RPMI7951 (cell line): Measurements from ENCODE around the gene PDCD1. TPM values are rescaled to one million over a fixed set of nuclear protein-coding genes. Genes with fewer than 3 reads are reported as not detected.
A peak's percentile ranks its signal among the peaks of the same experiment; 100 is the strongest.

ENCODE experiments used
- DNase-seq: peaks from one replicate; pipeline ENCODE4 v3.0.0-alpha.2; 2012; ENCODE audit warnings: low read depth
- total RNA-seq: library from RNA; depleted of rRNA; stranded (reverse); fragments of >200 nt; shearing (Covaris generic); gene quantifications from 2 replicates; pipeline ENCODE4 v1.2.3, GENCODE V29; 2014

PDCD1 gene
- total RNA-seq, 1 experiment from 2014 or later = not detected

DNA sequence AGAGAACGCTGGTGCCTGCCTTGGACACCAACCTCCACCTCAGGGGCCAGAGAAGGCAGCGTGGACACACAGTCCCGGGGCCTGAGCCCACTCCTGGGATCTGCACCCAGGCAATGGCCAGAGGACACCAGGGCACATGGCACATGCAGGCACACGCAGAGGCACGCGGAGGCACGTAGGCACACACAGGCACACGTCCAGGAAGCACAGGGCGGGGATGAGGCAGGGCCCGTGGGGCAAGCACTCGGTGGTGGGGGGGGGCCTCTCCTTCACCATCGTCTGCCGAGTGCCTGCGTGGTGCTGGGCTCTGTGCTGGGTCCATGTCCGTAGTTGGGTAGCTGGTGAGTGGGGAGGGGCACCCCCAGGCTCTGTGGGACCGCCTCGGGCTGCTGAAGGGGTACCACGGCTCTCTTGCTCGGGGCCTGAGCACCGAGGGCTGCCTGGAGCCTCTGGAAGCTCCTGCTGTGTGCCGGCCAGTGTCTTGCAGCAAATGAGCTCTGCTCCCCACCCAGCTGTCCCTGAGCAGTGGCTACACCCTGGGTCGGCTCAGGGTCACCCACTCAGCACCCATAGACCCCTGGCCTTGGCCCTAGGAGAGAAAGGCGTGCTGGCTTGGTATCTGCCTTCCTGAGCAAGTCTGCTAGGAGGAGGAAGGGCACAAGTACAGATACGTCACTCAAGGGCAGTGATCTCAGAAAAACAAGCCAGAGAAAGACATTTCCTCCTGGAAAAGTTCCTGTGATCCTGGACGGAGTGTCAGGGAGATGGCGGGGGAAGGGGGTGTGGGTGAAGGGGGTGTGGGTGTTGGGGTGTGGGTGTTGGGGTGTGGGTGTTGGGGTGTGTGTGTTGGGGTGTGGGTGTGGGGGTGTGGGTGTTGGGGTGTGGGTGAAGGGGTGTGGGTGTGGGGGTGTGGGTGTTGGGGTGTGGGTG, 37.3 kb upstream of the PDCD1 start:
- DNase-seq = no peak

DNA sequence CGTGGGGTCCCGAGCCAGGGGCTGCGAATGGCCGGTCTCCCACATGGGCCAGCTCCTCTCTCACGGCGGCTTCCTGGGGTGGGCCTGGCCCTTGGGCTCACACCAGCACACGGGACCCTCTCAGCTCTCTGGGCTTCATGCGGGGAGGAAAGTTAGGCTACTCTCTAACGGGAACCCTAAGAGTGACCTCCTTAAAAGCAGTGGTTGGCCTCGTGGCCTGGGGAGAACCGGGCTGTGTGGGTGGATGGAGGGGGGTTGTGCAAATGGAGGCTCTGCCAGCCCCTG, 36.7 kb upstream of the PDCD1 start:
- no peak for DNase-seq

DNA sequence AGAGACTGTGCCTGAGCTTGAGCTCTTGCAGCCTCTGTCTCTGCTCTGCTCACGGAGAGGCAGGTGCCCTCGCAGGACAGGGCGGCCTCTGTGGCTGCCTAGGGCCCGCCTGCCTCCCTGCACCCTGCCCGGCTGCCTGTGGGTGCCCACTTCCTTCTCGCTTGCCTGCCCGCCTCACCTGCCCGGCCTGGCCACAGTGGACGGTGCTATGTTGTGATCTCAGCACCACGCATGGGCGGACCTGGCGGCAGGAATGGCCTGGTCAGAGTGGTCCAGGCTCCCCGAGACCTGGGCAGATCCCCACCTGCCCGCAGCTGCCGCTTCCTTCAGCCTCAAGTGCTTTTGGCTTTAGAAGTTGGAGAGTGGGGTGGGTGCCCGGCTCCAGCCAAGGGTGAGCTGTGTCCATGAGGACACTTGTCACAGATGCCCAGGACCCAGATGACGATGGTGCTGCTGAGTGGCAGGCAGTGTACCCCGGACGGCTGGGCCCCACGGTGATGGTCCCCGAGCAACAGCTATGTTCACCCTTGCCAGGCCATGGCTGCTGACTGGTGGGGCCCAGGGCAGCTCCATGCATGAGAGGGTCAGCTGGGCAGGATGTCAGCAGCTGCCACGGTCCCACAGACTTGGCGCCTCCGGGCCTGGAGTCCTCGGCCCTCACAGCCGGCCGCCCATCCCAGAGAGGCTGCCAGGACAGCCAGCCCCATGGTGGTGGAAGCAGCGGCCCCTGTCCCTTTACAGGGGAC, 36.2 kb upstream of the PDCD1 start:
- no peak for DNase-seq

DNA sequence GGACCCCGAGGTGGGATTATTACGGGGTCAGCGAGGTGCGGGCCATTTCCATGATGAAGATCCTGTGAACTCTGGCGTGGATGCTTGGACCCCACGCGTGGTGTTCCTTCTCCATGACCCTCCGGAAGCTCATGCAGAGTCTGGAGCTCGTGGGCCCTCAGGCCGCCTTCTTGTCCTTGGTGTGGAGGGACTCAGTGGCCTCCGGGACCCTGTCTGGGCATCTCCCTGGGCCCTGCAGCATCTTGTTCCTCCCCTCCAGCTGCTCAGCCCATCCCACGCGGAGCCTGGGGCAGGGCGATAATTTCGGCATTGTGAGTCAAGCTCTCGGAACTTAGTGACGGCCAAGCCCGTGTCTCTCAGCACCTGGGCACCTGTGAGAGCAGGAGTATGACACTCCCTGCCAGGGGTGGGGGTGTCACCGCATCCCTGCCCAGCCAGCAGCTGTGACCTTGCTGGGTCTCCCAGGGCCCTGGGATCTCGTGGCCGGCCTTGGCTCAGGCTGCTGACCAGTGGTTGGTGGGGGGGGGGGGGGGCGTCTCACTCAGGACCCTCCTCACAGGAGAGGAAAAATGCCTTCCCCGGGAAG, 35.5 kb upstream of the PDCD1 start:
- DNase-seq = no peak

DNA sequence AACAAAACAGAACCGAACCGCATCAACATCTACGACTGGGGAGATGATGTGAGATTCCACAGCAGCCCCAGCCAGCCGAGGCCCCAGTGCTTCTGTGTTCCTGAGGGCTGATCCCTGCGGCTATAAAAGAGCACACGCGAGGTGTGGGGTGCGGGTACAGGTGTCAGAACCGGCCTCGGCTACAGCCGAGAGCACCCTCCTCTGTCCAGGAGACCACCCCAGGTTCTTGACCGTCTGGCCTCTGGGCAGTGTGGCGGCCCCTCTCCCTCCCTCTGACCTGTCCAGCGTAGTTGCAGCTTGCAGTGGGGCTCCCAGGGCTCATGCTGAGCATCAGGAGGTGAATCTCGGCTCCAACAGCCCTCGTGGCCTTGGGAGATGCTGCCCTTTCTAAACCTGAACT, 34.6 kb upstream of the PDCD1 start:
- DNase-seq = no peak

DNA sequence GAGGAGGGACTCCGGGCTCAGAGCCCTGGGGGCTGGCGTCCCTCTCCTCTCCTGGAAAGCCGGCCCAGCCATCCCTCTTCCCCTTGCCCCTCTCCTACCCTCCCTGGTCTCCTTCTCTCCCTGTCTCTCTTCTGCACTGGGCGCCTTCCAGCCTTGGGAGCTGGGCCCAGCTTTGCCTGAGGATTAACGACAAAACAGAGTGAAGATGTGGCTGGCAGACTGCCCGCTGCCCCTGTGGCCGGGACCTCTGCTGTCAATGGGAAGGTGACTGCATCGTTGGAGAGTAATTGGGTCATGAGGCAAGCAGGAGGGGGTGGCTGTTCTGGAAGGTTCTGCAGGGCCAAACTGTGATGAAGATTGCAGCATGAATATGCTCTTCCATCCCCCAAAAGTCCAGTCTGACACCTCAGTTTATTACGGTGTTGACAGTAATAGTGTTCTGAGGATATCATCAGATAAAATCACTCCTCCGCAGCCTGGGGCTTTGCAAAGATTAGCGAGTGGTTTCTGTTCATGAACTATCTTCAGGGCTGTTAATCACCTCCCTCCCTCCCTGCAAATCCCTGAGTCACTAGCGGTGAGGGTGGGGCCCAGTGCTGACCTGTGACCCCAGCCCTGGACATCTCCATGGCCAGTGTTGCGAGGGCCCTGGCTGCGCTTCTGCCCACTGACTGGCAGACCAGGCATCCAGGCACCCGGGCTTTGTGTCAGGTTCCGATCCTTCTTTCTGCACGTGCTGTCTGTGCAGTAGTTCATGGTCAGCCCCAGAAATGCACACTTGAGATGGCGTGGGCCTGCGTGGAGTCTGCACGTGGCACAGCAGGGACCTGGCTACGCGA, 33.8 kb upstream of the PDCD1 start:
- DNase-seq = no peak

DNA sequence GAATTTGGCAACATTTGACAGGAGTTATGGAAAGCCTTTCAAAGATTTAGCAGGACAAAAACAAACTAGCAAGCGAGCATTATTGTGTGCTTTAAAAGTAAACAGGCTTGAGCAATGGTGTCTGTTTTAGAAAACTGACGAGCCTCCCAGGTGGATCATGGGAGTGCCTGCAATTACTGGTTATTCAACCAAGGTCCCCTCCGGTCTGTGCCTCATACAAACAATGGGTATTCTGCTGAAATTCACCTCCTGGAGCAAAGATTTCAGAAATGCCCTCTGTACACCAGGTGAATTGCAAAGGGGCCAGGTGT, 33.2 kb upstream of the PDCD1 start:
- DNase-seq = no peak

DNA sequence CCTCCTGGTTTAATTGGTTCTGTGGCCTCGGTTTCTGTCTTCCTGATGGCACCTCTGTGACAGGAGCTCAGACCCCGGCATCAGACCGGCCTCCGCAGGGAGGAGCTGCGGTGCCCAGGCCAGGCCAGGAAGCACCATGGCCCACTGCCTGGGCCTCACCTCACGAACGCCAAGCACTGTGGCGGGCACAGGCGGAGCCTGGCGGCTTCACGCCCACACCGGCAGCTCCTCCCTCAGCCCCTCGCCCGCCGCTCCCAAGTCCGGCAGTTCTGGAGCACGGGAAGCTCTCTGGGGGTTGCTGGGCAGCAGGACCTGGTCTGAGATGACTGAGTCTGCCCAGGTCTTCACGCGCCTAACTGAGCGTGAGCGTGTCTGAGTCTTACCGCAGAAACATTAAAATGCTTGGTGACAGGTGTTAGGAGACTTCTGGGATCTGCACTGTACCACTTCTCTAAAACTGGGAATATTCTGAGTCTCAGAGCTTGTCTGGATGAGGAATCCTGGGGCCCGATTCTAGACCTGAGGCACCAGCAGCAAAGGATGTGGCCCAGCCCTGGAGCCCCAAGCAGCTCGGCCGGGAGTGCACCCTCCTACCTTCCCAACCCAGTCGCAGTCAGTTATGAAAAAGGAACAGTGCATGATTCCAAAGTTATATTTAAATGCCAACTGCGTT, 32.8 kb upstream of the PDCD1 start:
- DNase-seq = no peak

DNA sequence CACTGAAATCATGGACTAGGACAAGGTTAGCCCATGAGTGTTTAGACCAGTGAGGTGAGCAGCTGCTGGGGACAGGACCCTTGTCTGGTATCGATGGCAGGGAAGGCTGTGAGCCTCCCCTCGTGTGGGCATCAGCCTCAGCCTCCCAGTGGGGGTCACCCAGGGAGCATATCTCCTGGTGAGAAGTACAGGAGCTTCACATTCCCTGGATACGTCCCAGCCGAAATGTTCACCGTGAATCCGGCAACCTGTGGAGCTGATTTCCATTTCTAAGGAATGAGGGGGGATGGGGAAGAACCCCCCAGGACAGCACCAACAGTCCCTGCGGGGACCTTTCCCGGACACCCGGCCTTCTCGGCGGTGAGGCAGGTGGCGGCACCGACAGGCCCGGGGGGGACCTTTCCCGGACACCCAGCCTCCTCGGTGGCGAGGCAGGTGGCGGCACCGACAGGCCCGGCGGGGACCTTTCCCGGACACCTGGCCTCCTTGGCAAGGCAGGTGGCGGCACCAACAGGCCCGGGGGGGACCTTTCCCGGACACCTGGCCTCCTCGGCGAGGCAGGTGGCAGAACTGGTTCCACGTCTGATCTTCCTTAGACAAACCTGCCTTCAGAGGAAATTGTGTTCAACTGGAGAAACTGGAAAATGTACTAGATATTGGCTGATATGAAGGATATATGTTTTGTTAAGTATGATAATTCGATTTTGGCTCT, 32.0 kb upstream of the PDCD1 start:
- DNase-seq = no peak

DNA sequence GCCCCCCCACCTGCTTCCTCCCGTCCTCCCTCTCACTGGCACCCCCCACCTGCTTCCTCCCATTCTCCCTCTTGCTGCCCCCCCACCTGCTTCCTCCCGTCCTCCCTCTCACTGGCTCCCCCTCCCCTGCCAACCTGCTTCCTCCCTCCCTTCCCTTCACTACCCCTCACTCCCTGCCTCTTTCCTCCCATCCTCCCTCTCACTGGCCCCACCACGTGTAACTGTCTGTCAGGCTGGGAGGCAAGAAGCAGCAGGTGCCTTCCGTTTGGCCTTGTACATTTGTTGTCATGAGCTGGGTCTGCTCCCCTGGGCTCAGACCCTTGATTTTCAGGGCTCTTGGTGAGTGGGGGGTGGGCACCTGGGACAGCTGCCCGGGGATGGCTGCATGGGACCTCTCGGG, 29.9 kb upstream of the PDCD1 start:
- no peak for DNase-seq

DNA sequence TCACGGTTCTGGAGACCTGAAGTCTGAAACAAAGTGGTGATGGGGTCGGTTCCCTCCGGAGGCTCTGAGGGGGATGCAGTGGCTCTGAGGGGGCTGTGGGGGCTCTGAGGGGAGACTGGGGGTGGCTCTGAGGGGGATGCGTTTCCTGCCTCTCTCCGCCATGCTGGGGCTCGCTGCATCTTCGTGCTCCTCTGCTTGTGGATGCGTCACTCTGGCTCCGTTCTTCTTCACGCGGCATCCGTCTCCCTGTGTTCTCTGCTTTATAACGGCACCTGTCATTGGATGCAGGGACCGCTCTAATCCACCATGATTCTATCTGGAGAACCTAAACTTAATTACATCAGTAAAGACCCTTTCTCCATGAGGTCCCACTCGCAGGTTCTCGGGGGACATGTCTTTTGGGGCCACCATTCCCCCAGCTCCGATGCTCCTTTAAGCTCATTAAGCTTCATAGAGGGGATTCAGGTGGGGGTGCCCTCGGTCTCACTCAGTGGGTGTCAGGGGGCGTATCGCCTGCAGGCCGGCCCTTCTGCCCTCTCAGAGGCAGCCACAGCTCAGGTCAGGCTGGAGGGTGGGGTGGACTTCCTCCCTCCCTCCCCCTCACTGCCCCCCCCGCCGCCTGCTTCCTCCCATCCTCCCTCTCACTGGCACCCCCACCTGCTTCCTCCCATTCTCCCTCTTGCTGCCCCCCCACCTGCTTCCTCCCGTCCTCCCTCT, 29.3 kb upstream of the PDCD1 start:
- DNase-seq = no peak

DNA sequence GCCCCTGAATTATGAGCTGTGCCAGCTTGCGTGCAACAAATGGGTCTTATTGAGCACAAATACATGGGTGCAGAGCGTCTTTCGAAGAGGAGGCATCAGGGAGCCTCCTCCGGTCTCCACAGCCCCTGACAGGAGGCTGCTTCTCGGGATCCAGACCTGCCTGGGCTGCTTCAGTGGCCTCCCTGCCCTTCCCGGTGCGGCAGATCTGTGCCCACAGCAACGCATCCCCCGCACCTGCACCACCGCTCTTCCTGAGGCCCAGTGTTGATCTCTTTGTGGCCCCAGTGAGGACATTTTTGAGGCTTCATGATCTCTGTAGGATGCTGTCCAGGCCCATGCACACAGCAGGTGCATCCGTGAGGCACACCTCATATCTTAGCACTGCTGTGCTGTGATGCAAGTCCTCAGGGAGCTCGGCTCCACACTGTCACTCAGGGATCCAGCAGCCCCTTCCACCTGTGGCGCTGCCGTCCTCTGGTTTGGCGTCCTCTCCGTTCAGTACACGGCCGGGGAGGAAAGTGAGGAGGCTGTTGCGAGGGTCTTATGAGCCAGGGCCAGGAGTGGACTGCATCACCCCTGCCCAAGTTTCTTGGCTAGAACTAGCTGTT, 28.2 kb upstream of the PDCD1 start:
- no peak for DNase-seq

DNA sequence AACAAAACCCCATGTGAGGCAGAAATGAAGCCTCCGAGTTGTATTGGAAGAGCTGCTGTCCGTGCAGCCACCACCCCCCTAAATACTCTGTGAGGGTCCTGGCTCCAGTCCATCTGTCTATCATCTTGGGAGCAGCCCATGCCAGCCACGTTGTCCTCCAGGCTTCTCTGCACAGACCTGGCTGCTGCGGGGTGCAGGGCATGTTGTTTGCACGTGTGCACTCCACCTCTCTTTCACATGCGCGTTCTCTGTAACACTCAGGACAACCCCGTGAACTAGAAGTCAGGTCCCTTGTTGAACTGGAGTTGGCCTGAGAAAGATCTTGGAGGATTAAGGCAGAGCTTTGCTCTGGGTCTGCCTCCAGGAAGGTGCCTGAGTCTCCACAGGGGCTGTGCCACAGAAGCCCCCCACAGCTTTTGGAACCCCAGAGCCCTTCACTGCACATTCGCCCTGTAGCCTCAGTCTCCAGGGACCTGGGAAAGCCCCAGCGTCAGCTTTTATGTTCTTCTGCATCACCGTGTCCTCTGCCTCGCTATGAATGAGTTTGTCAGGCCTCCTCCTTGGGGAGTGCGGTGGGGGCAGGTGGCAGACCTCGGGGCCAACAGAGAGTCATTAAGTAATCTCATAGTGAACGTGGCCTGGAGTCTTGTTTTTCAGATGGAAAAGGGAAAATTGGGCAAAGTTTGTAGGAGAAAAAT, 27.4 kb upstream of the PDCD1 start:
- DNase-seq = no peak

DNA sequence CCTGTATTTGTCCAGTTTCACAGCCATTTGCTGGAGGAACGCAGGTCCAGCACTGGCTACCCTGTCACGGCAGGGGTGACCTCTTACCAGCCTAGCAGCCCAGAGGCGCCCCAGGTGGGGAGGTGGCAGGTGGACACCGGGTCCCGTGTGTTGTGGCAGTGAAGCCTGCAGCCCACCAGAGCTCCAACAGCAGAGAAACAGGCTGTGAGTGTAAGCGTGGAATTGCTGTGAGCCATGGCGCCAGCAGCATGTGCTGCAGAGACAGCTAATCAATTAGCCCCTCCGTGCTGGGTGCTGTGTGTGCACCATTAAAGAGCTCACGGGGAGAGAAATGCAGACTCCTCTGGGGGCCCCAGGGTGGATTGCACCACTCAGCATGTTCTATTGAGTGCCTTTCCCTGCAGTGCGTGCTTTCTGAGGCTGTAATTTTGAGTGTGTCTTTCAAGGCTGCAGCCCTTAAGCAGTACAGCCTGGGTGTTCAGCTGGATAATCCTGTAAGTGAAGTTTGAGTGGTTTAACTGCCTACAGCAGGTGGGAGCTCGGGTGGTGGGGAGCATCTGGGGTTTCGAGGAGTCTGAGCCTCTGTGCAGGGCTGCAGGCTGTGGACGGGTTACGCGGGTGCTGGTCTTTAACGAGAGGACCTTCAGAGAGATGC, 26.7 kb upstream of the PDCD1 start:
- no peak for DNase-seq

DNA sequence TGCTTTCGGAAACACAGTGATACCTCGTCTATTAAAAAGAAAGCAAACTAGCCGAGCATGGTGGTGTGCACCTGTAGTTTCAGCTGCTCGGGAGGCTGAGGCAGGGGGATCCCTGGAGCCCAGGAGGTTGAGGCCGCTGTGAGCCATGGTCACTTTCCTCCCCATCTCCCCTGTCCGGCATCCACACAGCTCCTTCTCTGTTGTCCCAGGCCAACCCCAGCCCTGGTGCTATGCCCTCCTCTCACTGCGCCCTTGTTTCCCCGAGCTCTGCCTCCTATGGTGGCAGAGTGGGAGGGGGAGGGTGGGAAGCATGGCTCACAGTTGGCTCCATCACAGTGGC, 26.2 kb upstream of the PDCD1 start:
- DNase-seq = no peak

DNA sequence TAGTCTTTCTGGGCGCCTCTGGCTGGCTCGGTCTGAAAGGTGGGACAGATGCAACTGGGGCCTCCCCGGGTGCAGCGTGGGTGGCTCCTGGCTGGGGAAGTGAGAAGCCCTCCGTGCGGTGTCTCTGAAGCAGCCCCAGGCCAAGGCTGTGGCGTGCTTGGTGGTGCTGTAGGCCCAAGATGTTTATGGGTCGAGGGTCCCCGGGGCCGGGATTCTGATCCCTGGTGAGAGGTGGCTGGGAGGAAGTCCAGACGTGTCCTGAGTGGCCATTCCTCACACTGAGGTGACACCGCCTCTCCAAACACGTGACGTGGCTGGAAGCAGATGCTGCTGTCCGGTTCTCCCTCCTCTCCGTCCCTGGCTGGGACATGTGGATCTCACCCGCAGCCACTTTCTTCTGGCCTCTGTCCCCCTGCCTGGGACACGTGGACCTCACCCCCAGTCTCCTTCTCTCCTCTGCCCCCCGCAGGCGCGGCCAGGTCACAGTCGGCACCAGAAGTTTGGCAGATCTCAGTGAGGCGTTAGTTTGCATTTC, 23.5 kb upstream of the PDCD1 start:
- DNase-seq = peak; percentile 45

DNA sequence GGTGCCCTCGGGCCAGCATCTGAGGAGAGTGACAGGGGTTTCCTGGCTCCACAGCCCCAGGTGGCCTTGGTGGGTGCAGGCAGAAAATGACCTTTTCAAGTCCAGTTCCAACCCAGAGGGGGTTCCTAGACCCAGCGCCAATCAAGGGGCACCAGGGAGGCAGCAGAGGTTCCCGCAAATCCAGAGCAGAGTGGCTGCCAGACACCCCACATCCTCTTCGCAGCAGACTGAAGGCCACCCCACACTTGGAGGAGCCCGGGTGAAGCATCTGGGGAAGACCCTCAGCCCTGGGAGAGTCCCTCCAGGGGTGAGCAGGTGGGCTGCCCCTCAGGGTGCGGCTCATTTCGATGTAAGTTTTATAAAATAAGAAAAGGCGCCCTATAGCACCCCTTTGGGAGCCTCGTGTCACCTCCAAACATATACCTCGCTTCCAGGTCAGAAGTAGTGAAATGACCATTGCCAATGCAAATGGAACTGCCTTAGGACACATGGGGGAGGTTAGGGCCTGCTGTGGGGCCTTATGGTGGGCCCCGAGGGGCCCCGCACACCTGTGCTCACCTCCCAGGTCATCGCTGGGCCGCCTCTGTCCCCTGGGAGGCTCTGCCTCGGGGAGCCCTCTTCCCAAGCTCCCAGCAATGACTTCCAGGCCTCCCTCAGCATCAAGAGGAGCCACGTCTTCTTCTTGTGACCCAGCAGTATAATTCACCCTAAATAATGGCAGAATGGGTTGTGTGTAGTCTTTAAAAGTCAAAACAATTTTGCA, 21.8 kb upstream of the PDCD1 start:
- no peak for DNase-seq

DNA sequence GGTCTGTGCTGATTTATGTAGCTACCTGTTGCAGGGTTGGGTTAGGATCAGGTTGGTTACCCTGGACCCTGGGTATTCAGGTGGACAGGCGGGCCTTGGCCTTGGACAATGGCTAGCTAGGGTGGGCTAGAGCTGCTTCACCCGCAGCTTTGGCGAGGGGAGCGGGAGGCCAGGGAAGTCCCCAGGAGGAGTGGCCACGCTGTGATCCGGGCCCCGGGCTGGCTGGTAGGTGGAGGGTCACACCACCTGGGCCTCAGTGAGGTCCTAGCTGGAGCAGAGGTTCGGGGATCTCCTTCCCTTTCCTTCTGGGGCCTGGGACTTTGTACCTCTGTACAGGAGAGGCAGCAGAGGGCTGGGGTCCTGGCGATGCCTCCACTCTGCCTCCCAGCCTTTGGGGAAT, 20.6 kb upstream of the PDCD1 start:
- no peak for DNase-seq
